GM19452 (cell line): ENCODE results near the gene GCK.
"Not testable (repeated sequence)": the region's sequence is repeated elsewhere in the genome, so short reads cannot be mapped to it uniquely, and the experiment has no call there.

Experiments
- ATAC-seq: cut with Tn5 transposase; IDR thresholded peaks from one replicate; pipeline ENCODE4 v1.9.1; 2021; ENCODE audit not compliant: unreplicated experiment

The GCK gene

DNA sequence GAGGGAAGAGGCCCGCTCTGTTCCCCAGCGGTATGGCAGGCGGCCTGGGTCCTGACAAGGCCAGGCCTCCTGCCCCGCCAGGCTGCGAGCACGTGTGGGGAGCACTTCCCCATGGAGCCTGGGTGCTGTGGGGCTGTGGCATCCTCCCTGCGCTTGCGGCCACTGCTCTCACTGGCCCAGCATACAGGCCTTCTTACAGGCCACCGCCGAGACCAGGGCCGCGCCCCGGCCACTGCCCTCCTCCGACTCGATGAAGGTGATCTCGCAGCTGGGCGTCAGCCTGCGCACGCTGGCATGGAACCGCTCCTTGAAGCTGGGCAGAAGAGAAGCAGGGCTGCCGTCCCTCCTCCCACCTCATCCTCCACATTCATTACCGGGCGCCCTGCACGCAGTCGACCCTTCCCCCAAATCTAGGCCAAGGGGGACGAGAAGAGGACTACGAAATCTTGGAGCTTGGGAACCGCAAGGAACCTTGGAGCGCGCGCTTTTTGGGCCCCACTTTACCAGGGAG is 44.2 kb downstream of the GCK start:
- no peak for ATAC-seq

GRCh38 chr7:44144426-44144967 is 44.7 kb downstream of the GCK start:
- ATAC-seq = no peak

DNA sequence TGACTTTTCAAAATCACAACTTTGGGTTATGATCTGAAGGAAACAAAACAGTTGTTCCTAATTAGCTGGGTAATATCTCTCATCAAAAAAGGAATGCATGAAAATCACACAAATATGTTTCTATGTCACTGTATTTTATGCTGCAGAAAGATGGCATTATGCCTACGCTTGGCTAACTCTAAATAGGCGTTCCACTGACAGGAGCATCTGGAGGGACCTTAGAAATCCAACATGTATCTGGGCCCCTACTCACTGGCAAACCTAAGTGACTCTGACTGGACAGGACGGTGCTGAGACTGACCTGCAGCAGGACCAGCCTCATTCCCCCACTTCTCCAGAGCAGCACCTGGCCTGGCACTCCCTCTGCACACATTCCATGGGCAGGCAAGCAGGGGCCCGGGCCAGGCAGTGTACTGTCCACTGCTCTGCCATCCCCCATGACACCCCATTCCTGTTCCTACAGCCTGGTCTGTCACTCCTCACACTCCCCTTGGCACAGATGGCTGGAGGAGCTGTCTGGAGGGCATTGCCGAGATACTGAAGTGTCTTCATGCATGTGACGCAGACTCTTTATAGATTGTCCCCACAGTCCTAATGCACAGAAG is 45.5 kb downstream of the GCK start:
- no peak for ATAC-seq

DNA sequence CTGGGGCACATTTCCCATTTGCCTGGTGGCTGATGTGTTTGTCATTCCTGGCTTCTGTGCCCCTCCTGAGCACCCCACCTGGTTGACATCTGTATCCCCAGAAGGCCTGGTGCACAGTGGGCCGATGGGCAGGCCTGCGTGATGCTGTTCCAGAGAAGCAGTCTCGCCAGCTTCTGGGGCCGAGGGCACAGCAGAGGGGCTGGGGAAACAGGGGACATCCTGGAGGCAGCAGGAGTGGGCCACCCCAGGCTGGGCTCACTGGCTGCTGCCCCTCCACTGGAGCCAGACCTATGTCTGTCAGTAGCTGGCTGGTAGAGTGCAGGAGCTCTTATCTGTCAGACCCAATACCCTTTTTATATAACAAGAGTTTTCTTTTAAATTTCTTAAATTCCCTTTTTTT is 47.2 kb downstream of the GCK start:
- ATAC-seq = no peak

DNA sequence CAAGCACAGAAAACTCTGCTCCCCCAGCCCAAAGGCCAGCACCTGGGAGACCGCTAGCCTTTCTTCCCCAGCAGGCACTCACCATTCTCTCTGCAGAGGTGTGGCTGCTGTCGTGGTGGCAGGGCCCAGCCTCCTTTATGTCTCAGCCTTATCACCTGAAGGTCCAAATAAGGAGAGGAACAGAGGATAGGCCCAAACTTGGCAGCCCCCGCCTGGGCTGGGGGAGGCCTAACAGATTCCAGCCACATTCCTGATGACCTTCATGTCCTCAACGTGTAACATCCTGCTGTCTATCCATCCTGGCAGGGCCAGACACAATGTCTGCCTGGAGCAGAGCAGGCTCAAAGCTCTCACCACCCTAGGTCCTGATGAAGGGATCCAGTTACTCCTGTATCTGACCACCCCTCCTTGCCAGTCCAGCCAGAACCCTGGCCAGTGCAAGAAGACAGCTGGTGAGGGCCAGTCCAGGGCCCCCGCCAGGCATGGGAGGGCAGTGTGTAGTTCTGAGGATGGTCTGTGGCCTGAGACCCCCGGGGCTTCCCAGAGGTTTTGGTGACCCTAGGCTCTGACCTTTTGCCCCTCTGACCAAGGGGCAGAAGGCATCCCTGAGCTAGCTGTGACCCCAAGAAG is 47.9 kb downstream of the GCK start, which contains the start of gene MYL7:
Gene MYL7, minus strand, starts transcription at position 112 of the 630 bp plus-strand sequence. Its CDS starts 27 bp downstream, at position 85.
- ATAC-seq = no peak

DNA sequence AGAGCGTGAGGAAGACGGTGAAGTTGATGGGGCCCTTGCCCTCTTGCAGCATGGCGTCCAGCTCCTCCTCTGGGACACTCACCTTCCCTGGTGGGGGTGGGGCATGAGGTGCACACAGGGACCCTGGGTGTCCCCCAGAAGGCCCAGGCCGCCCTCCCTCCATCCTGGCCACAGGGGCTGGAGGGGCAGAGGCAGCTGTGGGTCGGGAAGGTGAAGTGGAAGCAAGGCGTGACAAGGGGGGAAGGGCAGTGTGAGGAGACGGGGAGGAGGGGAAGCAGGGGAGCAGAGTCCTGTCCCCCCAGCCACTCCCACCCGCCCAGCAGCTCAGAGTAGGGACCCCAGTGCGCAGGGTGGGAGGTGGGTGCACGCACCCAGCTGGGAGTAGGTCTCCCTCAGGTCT is 48.9 kb downstream of the GCK start:
- no peak for ATAC-seq

DNA sequence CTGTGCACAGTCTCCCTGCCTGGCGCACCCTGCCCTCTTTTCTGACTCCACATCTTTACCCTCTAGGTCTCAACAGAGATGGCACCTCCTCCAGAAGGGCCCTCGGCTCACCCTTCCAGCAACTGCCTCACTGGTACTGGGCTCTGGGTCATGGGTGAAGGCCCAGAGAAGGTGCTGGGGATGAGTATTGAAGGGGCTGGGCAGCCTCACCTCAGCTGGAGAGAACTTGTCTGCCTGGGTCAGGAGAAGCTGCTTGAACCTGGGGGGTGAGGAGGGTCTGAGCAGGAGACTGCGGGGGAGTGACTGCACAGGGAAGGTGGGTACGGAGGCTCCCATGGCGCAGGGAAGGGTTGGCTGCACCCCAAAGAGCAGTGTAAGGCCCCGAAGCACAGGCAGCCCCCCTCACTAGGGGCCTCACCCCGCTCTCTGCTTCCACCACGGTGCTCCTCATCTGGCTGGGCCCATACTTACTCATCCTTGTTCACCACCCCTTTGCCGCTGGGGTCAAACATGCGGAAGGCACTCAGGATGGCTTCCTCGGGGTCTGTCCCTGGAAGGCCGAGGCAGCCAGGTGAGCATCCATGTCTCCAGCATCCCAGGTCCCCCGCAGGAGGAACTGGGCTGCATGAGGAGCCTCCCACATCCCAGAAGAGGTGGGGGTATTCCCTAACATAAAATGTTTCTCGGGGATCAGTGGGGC is 49.8 kb downstream of the GCK start:
- no peak for ATAC-seq

DNA sequence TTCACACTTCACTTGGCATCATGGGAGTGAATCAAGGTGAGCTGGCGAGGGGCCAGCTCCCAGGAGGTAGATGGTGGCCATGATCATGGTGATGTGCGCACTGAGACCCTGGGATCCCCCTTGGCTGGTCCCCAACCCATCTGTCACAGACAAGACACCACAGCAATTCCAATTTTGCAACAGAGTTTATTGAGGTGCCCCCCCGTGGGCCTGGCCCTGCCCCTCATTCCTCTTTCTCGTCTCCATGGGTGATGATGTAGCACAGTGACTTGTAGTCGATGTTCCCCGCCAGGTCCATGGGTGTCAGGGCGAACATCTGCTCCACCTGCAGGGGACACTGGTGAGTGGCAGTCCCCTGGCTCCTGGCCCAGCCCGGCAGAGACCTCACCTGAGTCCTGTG is 50.5 kb downstream of the GCK start:
- ATAC-seq = no peak

GRCh38 chr7:44136731-44137130 is 52.5 kb downstream of the GCK start:
- ATAC-seq = no peak

DNA sequence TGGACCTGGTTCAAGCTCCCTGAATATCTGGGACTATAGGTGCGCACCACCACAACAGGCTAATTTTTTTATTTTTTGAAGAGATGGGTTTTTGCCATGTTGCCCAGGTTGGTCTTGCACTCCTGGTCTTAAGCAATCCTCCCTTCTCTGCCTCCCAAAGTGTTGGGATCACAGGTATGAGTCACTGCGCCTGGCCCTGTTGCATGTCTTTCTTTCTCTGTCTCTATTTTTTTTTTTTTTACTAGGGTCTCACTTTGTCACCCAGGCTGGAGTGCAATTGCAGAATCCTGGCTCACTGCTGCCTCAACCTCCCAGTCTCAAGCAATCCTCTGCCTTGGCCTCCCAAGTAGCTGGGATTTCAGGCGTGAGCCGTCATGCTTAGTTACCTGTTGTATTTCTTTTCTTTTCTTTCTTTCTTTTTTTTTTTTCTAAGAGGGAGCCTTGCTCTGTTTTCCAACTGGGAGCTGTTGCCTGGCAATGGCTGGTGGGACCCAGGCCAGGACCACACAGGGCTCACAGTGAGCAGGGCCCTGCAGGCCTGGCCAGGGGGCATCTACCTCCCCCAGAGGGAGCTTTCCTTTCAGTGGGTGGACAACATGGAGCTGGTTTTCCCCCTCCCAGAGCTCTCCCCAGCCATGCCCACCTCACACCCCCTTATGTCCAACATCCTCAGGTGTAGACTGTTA is 54.2 kb downstream of the GCK start:
- no peak for ATAC-seq

GRCh38 chr7:44133295-44133694 is 55.9 kb downstream of the GCK start:
- ATAC-seq = no peak

DNA sequence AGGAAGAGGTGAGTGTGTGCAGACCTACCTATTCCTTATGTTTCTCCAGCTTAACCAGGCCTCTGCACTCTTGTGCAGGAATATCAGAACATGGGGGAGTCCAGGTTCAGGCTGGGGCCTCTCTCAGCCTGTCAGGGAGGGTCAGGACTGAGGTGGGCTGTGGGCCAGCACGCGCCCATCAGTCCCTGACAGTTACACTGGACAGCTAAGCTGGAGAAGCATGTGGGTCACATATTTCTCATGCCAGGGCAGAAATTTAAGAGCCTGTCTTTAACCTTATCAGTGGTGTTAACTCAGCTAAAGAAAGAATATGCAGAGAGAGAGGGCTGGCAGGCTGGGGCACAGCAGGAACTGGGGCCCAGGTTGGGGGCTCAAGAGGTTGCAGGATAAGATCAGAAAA is 57.2 kb downstream of the GCK start:
- ATAC-seq = no peak

DNA sequence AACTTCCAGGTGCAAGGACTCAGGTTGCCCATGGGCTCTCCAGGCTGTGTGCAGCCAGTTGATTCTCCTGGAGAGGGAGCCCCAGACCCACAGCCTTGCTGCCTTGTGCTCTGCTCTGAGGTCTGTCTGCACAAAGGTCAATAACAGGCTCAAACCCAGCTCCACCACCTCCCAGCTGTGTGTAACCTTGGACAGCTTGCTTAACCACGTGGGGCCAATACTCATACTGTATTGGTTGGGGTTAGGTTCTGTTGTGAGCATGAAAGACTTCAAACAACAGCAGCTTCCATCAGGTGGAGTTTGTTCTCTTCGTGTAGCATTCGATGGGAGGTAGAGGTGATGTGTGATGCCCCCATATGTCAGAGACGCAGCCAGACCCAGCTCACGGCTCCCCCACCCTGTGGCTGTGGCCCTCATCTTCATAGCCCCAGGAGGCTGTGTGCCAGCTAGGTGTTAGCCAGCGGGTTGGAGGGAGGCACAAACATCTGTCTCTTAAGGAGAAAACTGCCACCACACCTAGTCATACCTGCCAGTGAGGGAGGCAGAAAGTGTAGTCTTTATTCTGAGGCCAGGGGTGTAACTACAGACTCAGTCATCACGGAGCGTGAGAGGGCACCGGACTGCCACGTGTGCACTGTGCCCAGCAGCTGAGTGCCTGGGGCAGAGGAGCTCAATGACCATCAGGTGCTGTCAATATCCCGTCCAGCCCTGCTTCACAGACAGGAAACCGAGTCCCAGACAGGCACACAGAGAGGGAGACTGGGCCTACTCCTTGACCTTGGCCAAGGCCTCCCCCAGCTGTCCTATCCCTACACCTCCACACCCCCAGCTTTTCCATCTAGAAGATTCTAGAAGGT is 57.8 kb downstream of the GCK start:
- no peak for ATAC-seq

GRCh38 chr7:44128721-44129582 is 60.3 kb downstream of the GCK start:
- ATAC-seq = no peak

- ATAC-seq = no peak
Observed at GRCh38 chr7:44127161-44127560, 62.1 kb downstream of the GCK start.

GRCh38 chr7:44126574-44126973 is 62.7 kb downstream of the GCK start:
- not testable (repeated sequence) for ATAC-seq

DNA sequence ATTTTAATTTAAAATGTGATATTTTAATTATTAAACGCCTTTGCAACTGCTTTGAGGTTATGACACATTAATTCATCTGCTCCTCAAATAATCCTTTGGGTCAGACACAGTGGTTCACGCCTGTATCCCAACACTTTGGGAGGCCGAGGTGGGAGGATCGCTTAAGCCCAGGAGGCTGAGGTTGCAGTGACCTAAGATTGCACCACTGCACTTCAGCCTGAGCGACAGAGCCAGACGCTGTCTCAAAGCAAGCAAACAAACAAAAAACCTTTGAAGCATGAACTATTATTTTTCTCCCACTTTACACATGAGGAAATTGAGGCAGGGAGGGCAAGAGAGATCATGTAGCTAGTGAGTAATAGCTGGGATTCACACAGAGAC is 64.4 kb downstream of the GCK start:
- ATAC-seq = no peak

DNA sequence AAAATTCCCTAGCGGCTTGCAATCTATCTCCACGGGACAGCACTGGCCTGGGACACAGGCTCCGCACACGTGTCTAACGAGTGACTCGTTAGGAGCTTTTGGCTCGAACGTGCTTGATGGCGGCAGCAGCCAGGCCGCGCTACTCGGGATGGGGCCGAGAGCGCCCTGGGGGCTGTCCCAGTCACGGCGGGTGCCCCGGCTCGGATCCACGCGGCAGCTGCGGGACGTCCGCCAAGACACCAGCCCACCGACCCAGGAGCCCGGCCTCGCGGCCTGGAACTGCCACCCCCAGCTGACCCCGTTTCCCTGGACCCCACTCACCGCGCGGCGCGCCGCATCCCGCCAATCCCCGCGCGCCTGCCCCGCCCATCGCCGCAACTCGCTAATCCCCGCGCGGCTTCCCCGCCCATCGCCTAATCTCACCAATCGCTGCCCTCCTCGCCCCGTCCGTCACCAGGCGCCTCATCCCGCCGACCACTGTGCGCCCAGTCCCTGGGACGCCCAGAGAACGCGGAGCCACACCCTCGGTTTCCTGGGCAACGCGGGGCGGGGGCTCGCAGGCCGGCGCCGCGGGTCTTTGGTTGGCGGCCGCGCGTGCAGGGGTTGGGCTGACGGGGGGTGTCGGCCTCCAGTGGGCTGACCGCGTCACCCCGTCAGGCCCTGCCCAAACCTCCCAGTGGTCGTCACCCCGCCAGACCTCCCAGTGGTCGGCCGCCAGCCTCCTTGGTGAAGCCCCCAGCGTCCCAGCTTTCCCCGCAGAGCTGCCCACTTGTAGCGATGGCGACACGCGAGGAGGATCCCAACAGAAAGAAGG is 65.8 kb downstream of the GCK start, which contains the start of gene POLD2:
Gene POLD2, minus strand, starts transcription at position 359 of the 814 bp plus-strand sequence. CDS start 1,495 bp downstream, outside the sequence.
- ATAC-seq = peak; percentile 98
